IPS-NIHi7 (cell line): ENCODE results near the gene RASGRF2.
"Not testable (repeated sequence)": the region's sequence is repeated elsewhere in the genome, so short reads cannot be mapped to it uniquely, and the experiment has no call there.

Experiments
- DNase-seq: peaks from one replicate; pipeline ENCODE4 v3.0.0; 2012; ENCODE audit warnings: mixed read lengths; ENCODE audit errors: extremely low spot score

RASGRF2 gene

DNA sequence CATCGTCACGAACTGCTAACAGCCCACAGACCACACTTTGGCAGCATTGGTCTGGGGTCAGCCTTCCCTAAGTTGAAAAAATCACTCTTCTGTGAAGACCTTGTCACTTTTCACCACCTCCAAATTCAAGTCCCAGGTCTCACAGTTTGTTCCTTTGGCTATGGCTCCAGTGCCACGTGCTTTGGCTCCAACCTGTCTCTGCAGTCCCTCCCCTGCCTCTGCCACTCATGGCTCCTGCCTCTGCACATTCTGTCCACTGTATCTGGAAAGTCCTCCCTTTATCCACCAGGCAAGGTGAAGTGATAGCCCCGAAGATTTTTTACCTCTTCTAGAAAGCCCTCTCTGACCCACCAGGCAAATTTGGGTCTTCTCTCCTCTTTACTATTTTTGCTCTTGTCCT is 278.3 kb downstream of the RASGRF2 start:
- no peak for DNase-seq

DNA sequence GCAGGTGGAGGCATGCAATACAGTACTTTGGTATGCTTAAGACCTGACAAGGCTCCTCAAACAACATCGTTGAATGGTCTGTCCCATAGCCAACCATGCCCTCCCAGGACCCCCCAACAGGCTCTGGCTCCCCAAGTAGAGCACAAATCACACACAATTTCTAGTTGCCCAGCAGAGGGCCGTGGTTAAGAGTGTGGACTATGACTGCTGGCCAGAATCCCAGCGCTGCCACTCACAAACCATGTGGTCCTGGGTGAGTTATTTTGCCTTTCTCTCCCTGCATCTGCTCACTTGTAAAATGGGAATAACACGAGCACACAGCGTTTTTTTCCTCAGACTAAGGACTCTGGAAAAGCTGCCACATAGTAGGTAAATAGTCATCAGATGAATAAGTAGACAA is 279.4 kb downstream of the RASGRF2 start:
- DNase-seq = no peak

DNA sequence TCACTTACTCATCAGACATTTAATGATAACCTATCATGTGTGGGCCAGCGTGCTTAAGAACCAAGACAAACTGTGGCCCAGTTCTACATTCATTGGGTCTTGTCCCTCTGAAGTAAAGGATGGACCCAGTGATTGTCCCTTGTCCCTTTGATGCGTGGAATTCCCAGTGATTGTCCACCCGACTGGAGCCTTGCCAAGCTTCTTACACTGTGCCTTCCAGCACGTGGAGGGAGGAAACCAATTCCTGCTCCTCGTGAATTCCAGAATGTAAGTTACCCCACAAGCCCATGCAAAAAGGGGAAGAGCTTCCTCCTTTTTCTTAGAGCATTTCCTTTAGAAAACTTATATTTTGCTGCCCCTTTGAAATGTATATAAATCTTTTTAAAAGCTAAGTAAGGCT is 280.8 kb downstream of the RASGRF2 start:
- DNase-seq = no peak

DNA sequence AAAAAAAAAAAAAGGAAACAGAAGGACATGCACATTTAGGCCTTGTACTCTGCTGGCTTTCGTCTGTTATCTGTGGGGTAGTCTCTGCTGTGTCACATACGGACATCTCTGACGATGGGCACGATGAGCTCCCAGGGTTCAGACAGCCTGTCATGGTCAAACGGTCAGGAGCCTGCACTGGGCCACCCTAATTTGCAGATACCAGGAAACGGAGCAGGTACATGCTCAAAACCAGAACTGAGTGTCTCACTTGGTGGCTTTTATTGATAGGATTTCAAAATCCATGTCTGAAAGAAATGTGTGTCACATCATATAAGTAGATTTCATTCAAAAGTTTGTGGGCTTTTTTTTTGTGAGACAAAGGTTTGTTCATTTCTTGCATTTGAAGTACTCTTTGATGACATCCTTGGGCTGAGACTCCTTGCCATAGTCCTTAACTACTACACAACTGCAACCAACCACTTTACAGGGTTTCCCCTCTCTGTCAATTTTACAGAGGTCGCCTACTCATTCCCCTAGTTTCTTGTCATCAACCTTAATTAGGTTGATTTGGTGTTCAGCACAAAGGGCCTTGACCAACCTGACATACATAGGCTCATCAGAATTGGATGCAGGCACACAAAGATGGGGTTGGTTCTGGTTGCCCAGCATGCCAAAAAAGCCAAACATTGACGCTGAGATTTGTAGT is 281.9 kb downstream of the RASGRF2 start:
- no peak for DNase-seq

DNA sequence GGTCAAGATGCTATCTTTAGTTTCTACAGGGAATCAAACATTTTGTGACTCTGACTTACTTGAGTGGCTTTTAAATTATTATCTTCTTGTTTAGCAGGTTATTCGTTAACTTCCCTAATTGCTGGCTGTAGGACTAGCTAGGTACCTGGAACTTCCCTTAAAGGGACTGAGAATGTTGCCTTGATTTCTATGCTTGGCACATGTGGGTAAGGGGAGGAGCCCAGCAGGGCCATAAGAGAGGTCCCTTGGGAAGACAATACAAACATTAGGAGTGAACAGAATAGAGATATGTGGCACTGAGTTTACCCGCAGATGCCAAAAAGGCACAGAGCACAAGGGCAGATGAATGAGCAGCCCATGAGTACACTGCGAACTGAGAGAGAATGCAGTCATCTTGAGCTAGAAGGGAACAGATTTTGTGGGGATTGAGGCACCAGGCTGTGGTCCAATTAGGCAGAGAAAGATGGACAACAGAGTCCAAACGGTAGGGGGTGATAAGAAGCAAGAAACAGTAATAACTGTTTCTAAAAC is 282.8 kb downstream of the RASGRF2 start:
- no peak for DNase-seq

DNA sequence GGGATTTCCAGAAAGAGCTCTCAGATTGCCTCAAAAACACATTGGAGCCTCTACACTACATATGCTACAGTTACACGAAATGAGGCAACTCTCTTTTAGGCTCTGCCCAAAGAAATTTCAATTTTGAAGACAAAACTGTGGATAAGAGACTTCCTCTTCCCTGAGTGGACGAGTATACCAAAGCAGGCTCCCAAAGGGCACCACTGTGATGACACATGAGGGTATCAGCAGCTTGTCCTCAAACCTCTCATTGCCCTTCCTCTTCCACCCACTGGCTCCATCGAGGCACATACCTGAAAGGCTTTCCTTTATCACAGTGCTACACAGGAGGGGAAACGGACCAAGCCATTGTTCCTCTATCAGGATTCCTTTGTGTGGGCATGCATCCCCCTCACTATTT is 284.3 kb downstream of the RASGRF2 start:
- DNase-seq = no peak

DNA sequence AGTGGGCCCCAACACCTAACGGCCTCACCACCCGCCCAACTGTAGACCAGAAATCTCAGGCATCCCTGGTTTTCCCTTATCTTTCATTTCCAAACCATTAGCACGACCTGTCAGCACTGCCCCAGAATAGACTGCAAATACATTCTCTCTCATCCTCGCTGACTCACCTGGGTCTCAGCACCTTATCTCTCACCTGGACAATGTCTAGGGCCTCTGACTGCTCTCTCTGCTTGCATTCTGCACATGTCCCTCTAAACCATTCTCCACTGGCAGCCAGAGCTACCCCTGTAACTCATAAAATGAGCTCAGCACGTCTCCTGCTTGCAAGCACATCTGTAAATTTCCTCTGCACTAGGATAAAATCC is 285.7 kb downstream of the RASGRF2 start:
- DNase-seq = no peak

DNA sequence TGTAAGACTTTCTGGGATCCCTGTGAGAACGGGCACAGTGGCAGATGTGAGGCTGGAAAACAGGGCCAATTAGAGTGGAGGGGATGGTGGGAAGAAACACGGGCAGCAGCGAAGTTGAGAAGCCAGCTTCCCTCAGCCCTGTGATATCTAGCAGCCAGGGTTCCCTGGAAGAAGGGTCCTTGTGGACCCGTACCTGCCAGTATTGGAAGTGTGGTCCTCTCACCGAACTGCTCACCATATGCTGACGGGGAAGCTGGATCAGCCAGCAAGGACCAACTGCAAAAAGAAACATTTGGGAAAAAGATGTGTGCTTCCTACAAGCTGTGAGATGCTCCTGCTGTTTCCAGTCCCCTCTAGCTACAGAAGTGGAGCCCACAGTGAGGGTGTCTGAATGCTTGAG is 286.5 kb downstream of the RASGRF2 start:
- no peak for DNase-seq

DNA sequence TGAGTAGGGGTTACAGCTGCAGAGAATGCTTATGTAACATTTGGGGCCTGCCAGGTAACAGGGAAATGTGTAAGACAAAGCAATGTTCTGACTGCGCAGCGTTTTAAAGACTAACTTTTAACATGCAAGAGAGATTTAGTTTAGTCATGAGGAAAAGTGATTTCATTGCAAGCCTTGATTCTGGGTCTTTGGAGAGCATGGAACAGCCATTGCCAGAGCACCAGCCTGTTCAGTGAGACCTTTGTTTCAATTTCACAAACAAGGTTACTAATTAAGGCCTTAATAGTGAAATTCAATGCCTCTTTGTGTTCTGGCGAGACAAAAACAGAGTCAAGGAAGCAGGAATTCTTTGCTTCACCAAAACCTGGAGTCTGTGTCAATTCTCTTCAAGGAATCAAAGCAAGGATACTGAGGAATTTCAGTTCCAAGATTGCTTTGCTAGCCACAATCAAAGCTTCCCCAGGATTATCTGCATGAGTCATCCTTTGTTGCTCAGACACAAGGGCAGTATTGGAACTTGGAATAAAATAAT is 287.3 kb downstream of the RASGRF2 start:
- DNase-seq = no peak

DNA sequence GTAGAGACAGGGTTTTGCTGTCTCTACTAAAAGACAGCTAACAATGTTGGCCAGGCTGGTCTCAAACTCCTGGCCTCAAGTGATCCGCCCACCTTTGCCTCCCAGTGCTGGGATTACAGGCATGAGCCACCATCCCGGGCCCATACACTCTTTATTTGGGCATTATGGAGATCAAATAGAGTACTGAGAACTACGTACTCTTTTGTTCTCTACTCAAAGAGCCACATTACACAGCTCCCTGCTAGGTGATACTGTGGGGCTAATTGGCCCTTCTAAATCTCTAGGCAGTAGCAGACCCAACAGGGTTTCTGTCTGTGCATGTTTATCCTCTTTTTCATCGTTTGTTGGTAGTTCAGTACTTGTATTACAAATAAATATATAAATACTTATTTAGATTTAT is 289.1 kb downstream of the RASGRF2 start:
- DNase-seq = no peak

DNA sequence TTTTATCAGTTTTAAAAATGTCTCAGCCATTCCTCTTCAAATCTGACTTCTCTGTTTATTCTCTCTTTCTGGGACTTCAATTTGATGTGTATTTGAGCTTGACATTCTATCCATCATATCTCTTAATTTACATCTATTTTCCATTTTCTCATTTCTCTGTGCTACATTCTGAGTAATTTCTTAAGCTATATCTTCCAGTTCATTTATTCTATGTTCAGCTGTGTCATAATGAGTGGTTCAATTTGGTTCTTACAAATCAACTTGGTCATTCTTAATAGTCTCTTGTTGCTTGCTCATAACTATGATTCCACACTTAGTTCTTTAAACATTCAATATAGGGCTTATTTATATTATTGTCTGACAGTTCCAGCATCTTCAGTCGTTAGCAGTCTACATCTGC is 289.8 kb downstream of the RASGRF2 start:
- DNase-seq = no peak

DNA sequence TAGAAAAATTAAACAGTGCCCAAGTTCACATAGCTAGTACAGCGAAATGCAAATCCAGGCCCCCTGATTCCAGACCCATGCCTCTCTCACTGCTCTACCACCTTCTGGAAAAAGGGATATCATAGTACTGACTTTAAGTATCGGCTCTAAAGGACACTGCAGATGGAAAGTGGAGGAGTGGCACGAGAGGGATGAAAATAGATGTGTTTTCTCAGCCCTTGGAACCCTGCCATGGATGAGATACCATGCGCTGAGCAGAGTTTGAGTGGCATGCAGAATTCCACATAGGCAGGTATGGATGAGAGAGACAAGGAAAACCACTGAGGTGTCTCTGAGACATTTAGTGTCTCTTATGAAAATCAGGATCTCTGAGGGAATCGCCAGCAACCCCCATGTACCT is 291.8 kb downstream of the RASGRF2 start:
- no peak for DNase-seq

DNA sequence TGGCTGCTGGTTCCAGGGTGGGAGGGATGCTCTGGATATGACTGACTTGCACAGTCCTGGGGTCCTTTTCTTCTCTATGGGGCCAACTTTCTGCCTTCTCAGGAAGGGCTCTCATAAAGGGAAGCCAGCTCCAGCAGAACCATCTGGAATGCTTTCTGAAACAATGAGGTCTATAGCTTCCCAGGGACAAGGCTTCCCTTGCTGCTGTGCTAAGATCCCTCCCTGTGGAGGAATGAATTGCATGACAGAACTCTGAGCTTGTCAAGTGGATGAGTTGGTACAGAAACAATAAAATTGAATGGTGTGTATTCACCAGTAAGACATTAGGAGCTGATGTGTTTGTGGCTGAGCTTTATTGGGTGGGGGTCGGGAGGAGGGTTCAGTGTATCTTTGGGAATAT is 292.7 kb downstream of the RASGRF2 start:
- DNase-seq = no peak

DNA sequence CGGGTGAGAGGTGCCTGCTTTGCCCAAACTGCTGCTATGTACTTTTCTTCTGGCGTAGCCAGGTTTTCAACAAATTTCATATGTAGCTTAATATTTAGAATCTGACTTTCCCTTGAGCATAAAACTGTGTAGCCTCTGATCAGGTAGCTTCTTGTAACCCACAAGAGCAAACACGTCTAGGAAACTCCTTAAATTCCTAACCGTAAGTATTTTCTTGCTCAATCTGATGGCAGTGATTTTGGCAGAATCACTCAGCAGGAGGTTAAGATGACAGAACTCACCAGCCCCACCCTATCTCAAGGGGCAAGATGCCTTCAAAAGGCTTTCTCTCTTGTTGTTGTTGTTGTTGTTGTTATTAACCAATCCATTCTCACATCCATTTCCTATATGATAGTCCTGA is 293.7 kb downstream of the RASGRF2 start:
- no peak for DNase-seq

DNA sequence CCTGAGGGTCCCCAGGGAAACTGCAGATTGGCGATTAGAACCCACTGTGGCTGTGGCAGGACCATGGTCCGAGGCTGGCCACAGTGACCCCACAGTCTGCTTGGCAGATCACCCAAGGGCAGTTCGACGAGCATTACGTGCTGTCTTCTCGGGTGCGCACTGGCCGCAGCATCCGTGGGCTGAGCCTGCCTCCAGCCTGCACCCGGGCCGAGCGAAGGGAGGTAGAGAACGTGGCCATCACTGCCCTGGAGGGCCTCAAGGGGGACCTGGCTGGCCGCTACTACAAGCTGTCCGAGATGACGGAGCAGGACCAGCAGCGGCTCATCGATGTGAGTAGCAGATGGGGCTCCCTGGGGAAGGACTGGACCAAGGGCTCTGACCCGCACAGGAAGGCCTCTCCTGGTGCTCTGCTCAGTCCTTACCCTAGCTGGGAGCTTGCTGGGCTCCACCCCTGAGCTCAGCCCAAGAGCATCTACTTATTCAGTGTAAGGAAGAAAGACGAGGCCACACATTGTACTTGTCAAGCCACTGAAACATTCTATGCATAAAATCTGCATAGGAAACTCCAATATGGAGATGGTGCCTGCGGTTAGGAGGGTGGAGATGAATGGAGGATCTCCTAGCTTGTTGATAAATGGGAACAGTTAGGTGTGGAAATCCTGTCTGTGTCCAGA is 294.9 kb downstream of the RASGRF2 start:
- DNase-seq = no peak

DNA sequence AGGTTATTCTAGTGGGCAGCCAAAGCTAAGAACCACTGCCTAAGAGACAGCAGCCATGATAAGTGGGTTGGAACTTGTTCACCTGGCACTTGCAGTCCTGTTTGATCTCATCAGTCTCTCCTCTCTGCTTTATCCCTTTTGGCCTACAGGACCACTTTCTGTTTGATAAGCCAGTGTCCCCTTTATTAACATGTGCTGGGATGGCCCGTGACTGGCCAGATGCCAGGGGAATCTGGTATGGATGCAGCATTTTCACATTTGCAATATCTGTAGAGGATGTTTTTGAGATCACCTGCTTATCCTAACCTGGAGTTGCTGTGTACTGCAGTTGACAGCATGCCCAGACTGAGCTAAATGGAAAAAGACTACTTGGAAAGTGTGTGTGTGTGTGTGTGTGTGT is 296.6 kb downstream of the RASGRF2 start:
- DNase-seq = no peak

DNA sequence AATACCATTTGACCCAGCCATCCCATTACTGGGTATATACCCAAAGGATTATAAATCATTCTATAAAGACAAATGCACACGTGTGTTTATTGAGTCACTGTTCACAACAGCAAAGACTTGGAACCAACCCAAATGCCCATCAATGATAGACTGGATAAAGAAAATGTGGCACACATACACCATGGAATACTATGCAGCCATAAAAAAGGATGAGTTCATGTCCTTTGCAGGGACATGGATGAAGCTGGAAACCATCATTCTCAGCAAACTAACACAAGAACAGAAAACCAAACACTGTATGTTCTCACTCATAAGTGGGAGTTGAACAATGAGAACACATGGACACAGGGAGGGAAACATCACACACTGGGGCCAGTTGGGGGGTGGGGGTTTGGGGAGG is 302.6 kb downstream of the RASGRF2 start:
- DNase-seq = not testable (repeated sequence)

DNA sequence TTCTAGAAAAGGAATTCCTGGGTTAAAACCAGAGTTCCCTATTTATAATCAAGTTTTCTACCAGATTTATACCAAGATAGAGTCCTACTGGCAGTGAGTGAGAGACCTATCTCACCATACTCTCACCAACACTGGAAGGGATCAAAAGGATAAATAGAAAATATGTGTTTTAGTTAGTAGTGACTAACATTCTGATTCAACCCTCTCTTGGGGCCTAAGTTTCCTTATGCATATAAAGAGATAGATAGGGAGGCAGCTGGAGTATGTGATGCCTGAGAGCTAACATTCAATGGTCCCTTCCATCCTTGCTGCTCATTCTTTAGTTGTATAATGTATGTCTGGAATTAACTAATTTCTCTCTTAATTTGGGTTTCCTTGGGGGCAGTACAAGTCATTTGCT is 304.9 kb downstream of the RASGRF2 start:
- DNase-seq = no peak

DNA sequence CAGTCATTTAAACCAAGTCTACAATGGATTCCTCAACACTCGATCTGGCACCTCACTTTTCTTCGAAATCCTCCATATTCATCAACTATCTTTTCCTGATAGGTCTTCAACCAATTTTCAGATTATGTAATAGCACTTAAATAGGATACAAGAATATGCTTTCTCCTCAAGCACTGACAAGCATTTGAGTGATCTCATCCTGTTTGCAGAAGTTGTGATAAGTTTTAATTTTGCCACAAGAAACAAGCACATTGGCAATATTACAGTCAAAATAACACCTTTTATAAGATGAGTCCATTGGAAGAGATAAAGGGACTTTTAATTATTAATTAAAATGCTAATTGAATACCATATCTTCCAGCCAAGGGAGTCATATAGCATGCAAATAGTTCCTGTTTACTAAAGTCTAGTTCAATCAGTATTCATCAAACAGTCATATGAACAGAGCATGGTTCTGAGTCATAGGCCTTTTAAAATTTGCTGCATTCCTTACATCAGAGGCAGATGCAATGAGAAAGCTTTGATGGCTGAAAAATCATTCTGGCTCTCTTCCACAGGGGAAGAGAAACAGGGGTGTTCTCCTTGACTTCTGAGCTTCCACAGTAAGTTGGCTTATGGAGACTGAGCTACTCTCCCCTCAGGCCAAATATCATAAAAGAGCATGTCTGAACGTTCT is 308.5 kb downstream of the RASGRF2 start:
- no peak for DNase-seq

DNA sequence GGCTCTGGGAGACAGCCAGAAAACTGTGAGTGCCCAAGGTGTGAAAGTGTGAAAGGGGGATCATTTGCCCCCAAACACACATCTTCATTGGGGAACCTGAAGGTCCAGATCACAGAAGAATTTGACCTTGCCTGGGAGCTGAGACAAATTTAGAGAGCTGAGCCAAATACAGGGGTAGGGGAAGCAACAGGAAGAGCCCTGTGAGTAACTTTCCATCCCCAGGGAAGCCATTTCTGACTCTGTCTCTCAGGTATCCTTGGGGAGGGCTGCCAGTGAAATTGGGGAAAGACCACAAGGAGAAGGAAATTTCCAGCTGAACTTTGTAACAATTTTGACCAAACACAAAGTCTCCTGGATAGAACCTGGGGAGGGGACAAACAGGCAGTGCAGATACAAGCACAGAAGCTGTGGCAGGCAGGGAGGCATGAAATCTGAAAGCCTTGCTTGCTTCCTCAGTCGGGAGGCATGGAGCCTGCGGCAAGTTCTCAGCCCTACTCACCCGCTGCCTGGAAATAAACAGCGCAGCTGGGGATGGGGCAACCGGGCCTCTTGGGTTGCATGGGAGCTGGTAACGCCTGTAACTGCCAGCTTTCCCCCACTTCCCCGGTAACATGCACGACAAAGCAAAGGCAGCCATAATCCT is 309.7 kb downstream of the RASGRF2 start:
- DNase-seq = no peak

DNA sequence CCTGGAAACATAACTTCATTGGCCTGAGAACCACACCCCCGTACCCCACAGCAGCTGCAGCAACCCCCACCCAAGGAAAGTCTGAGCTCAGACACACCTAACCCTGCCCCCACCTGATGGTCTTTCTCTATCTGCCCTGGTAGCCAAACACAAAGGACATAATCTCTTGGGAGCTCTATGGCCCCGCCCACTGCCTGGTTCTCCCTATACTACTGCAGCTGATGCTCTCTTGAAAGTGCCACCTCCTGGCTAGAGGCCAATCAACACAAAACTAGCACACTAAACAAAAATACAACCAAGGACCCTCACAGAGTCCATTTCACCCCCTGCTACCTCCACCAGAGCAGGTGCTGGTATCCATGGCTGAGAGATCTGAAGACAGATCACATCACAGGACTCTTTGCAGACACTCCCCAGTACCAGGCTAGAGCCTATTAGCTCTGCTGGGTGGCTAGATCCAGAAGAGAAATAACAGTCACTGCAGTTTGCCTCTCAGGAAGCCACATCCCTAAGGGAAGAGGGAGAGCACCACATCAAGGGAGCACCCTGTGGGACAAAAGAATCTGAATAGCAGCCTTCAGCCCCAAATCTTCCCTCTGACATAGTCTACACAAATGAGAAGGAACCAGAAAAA is 310.3 kb downstream of the RASGRF2 start:
- not testable (repeated sequence) for DNase-seq
